ENCODE measurements around the gene LRP8.

DNA sequence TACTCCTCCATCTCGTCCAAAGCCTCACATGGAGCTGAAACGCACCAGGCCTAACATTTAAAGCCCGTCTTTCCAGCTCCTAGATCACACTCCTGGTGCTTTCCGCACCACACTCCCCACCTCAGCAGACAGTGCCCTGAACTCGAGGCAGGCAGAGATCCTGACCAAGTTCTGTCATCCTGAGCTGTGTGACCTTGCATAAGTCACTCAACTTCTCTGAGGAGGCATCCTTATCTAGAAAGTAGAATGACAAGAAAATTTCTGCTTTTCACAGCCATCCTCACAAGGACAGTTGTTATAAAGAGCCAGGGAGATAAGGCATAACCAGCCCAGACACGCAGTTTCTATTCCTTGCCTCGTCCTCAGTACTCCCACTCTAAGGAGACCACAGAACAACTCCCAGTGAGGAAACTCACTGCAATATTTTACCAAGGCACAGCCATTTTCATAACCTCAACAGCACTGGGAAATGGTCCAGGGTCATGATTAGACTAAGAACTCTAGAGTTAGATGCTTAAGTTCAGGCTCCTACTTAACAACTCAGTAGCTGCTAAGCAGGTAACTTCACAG, 3.1 kb downstream of the LRP8 start:
- no peak for TF ChIP-seq HES4 (CRISPR knock-in tag; IDR thresholded peaks at IDR 0.05; ENCODE audit: borderline replicate concordance)
- TF ChIP-seq, protein P1, sequence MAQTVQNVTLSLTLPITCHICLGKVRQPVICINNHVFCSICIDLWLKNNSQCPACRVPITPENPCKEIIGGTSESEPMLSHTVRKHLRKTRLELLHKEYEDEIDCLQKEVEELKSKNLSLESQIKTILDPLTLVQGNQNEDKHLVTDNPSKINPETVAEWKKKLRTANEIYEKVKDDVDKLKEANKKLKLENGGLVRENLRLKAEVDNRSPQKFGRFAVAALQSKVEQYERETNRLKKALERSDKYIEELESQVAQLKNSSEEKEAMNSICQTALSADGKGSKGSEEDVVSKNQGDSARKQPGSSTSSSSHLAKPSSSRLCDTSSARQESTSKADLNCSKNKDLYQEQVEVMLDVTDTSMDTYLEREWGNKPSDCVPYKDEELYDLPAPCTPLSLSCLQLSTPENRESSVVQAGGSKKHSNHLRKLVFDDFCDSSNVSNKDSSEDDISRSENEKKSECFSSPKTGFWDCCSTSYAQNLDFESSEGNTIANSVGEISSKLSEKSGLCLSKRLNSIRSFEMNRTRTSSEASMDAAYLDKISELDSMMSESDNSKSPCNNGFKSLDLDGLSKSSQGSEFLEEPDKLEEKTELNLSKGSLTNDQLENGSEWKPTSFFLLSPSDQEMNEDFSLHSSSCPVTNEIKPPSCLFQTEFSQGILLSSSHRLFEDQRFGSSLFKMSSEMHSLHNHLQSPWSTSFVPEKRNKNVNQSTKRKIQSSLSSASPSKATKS (CRISPR knock-in tag; IDR thresholded peaks at IDR 0.05): no peak
- TF ChIP-seq, protein P2, sequence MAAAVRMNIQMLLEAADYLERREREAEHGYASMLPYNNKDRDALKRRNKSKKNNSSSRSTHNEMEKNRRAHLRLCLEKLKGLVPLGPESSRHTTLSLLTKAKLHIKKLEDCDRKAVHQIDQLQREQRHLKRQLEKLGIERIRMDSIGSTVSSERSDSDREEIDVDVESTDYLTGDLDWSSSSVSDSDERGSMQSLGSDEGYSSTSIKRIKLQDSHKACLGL (CRISPR knock-in tag; IDR thresholded peaks at IDR 0.05): no peak
- no peak for TF ChIP-seq REPIN1 (CRISPR knock-in tag; IDR thresholded peaks at IDR 0.05; ENCODE audit: borderline replicate concordance, low read depth)
- no peak for TF ChIP-seq PHF8 (CRISPR knock-in tag; IDR thresholded peaks at IDR 0.05)
- no peak for TF ChIP-seq RNF2 (conservative IDR thresholded peaks at IDR 0.05; ENCODE audit: low read depth)
- TF ChIP-seq SNAPC2 (CRISPR knock-in tag; IDR thresholded peaks at IDR 0.05): no peak
- no peak for TF ChIP-seq TCF7L2 (IDR thresholded peaks at IDR 0.05; ENCODE audit: low read depth, low read length)
